ENCODE measurements around the gene CDK5RAP3.

Gene CDK5RAP3

DNA sequence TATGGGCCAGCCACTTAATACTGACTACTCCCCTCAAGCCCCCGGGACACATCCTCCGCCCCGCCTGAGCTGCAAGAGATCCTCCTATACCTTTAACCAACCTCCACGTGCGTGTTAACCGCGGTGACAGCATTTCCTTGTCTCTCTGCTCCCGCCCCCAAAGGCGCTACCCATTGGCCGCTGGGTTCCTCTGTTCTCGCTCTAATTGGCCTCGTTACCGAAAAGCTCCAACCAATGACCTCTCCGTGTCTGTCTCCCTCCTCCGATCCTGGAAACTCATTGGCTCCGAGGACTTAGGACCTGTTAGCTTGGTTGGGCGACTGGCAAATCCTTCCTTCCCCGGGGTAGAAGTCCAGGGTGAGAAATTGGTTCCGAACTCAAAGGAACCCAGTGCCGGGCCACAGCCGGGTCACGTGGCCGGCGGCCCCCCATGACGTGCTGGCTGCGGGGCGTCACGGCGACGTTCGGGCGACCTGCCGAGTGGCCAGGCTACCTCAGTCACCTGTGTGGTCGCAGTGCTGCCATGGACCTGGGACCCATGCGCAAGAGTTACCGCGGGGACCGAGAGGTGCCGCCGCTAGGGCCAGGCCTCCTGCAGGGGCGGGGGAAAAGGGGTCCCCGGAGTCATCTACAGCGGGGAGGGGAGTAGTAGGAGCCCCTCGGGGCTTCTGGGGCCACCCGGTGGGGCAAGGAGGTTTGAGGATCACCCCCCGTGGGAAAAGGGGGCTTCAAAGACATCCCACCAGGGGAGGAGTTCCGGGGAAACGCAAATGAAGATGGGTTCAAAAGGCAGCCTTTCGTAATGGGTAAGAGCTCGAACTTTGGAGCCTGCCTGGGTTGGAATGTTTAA is 29.4 kb upstream of the CDK5RAP3 start, which contains the start of gene PNPO:
Gene PNPO (plus strand): TSS at position 326 of the 850 bp plus-strand sequence. CDS start 105 bp downstream, at position 431.
- DNase-seq (ENCODE audit: low spot score) = peak; percentile 99
- ChIA-PET POLR2A (ENCODE audit: low non-redundant PET) (interaction anchor here (0.5 to 1.5 kb wide), 6 partner anchors 9 to 205 kb away, joined by 3 to 5 read pairs (median 3); partner anchors contain the start of gene NFE2L1), CTCF (interaction anchor here (0.6 to 1.4 kb wide), 8 partner anchors 10 to 452 kb away, joined by 3 to 5 read pairs (median 3); partner anchors contain the start of gene SCRN2)
- TF ChIP-seq, protein P1, sequence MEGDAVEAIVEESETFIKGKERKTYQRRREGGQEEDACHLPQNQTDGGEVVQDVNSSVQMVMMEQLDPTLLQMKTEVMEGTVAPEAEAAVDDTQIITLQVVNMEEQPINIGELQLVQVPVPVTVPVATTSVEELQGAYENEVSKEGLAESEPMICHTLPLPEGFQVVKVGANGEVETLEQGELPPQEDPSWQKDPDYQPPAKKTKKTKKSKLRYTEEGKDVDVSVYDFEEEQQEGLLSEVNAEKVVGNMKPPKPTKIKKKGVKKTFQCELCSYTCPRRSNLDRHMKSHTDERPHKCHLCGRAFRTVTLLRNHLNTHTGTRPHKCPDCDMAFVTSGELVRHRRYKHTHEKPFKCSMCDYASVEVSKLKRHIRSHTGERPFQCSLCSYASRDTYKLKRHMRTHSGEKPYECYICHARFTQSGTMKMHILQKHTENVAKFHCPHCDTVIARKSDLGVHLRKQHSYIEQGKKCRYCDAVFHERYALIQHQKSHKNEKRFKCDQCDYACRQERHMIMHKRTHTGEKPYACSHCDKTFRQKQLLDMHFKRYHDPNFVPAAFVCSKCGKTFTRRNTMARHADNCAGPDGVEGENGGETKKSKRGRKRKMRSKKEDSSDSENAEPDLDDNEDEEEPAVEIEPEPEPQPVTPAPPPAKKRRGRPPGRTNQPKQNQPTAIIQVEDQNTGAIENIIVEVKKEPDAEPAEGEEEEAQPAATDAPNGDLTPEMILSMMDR (conservative IDR thresholded peaks at IDR 0.05; ENCODE audit: low read depth) = no peak
- peak within 1 kb of the TSS; percentile 84 for H3K27ac ChIP-seq

DNA sequence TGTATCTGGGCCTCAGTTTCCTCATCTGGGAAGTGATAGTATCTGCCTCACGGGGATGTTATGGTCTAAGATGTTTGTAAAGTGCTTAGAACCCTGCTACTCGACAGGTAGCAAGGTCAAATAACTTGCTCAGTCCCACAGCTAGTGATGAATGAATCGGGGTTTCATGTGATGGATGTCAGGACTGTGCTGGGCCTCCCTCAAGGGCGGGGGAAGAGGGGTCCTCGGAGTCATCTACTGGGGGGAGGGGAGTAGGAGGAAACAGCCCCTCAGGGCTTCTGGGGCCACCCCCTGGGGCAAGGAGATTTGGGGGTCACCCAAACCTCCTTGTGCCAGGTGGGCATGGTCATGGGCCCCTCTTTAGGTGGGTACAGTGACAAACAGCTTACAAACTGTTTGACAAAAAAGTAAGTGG is 28.8 kb upstream of the CDK5RAP3 start:
- POLR2A ChIA-PET (ENCODE audit: low non-redundant PET) = interaction anchor here (0.5 to 1.5 kb wide), 2 partner anchors 8 to 103 kb away, joined by 3 to 4 read pairs; no protein-coding TSS in a partner anchor
- DNase-seq (ENCODE audit: low spot score) = no peak
- CTCF ChIA-PET = interaction anchor here (0.9 to 1.1 kb wide), 6 partner anchors 9 to 99 kb away, joined by 3 read pairs; no protein-coding TSS in a partner anchor
- TF ChIP-seq, protein P1 (conservative IDR thresholded peaks at IDR 0.05; ENCODE audit: low read depth) = no peak
- H3K27ac ChIP-seq = peak overlapping the region; percentile 84

DNA sequence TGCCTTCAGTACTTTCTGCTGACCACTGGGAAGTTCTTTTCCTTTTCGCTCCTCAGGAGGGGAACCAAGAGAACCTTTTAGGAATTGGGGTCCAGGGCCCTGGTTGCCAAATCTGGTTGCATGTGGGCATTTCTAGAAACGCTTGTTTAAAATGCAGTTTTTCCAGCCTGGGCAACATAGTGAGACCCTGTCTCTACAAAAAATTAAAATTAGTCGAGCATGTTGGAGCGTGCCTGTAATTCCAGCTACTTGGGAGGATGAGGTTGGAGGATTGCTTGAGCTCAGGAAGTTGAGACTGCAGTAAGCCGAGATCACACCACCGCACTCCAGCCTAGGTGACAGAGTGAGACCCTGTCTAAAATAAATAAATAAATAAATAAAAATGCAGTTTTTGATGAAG is 28.3 kb upstream of the CDK5RAP3 start:
- TF ChIP-seq, protein P1 (conservative IDR thresholded peaks at IDR 0.05; ENCODE audit: low read depth) = no peak
- ChIA-PET POLR2A (ENCODE audit: low non-redundant PET) (no interaction called here), CTCF (interaction anchor here (1.0 to 1.1 kb wide), 3 partner anchors 9 to 53 kb away, joined by 3 read pairs; no protein-coding TSS in a partner anchor)
- no peak for DNase-seq (ENCODE audit: low spot score)
- peak overlapping the region; percentile 84 for H3K27ac ChIP-seq

DNA sequence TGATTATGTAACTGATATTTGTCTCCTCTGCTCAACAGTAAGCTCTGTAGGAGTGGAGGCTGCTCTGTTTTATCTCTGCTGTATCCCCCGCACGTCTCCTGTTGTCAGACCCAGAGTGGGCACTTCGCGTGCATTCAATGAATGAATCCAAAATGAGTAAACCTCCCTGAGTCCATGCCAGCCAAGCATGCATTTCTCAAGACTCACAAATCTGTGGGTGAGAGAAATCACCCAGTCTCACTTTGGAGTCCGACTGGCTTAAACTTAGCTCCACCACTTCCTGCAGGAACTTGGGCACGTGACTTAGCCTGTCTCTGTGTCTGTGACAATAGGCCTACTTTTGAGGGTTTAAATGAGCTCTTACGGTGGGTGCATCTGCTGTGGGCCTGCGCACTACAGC is 25.8 kb upstream of the CDK5RAP3 start:
- ChIA-PET CTCF (interaction anchor here (1.3 kb wide), 1 partner anchor 104 kb away, joined by 3 read pairs; no protein-coding TSS in a partner anchor), POLR2A (ENCODE audit: low non-redundant PET) (no interaction called here)
- TF ChIP-seq, protein P1 (conservative IDR thresholded peaks at IDR 0.05; ENCODE audit: low read depth) = no peak
- no peak for DNase-seq (ENCODE audit: low spot score)
- peak overlapping the region; percentile 76 for H3K27ac ChIP-seq

DNA sequence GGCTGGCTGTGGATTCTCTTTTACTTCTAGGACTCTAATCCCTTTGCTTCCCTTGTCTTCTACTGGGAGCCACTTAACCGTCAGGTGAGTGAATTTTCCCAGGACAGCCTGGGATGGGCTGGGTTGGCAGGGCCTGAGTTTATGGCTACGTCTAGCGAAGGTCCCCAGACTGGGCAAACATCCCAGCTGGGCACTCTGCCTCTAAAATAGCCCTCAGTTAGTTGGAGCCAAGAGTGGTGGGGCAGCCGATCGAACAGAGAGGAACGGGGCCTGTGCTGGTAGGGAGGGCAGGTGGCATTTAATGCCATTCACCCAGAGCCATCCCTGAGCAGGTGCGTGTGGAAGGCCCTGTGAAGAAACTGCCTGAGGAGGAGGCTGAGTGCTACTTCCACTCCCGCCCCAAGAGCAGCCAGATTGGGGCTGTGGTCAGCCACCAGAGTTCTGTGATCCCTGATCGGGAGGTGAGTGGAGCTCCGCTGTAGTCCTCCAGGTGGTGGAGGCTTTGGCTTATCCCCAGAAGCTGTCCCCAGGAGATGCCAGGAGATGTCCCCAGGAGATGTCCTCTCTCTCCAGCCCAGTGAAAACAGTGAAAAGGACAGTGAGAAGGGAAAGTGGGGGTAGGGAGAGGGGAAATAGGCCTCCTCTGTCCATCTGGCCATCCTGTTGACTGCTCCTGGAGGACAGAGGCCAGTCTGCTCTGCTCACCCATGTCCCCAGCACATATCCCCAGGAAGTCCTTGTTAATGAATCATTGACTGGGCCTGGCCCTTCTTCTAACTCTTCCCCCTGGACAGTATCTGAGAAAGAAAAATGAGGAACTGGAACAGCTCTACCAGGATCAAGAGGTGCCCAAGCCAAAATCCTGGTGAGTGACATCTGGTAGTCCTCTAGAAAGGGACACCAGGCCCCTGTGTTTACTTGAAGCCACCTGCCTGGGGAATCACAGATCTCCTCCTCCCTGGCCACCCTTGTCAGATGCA is 25.1 kb upstream of the CDK5RAP3 start:
- TF ChIP-seq, protein P1 (conservative IDR thresholded peaks at IDR 0.05; ENCODE audit: low read depth) = no peak
- no peak for DNase-seq (ENCODE audit: low spot score)
- ChIA-PET CTCF (interaction anchor here (0.6 to 1.8 kb wide), 9 partner anchors 12 to 1269 kb away, joined by 3 to 15 read pairs (median 5); partner anchors contain the start of genes CDK5RAP3, PRR15L and SP2), POLR2A (ENCODE audit: low non-redundant PET) (no interaction called here)
- H3K27ac ChIP-seq = peak overlapping the region; percentile 76
